Mesendoderm (in vitro differentiated cells): ENCODE results near the gene CELF1.

ENCODE experiments used
- DNase-seq: peaks from one replicate; pipeline ENCODE4 v3.0.0; 2013
- H2AK5ac ChIP-seq: 2 replicates; pipeline ENCODE4 v1.6.1; 2013; ENCODE audit warnings: low read length, inconsistent platforms
- H2BK120ac ChIP-seq: 2 replicates; pipeline ENCODE4 v1.6.1; 2013; ENCODE audit warnings: low read depth, mild to moderate bottlenecking, low read length, moderate library complexity, mixed read lengths
- H2BK15ac ChIP-seq: replicated peaks from 2 replicates; pipeline ENCODE4 v1.6.1; 2013; ENCODE audit warnings: low read depth, mild to moderate bottlenecking, moderate library complexity
- H2BK5ac ChIP-seq: 2 replicates; pipeline ENCODE4 v1.6.1; 2013; ENCODE audit warnings: low read length, inconsistent platforms
- H3K18ac ChIP-seq: 2 replicates; pipeline ENCODE4 v1.6.1; 2013; ENCODE audit warnings: mild to moderate bottlenecking, low read length, mixed read lengths
- H3K23ac ChIP-seq: one replicate; pipeline ENCODE4 v1.6.1; 2013; ENCODE audit warnings: low read length
- H3K27ac ChIP-seq: 2 replicates; pipeline ENCODE4 v1.5.1; 2013; ENCODE audit warnings: low read depth, mild to moderate bottlenecking, inconsistent platforms, low read length, moderate library complexity
- H3K27me3 ChIP-seq: 2 replicates; pipeline ENCODE4 v1.6.1; 2013; ENCODE audit warnings: low read length, control low read depth, mild to moderate bottlenecking, inconsistent platforms; ENCODE audit not compliant: insufficient read depth, poor library complexity
- H3K36me3 ChIP-seq: 2 replicates; pipeline ENCODE4 v1.6.1; 2013; ENCODE audit warnings: low read length, inconsistent platforms; ENCODE audit not compliant: control insufficient read depth, insufficient read depth
- H3K4ac ChIP-seq: one replicate; pipeline ENCODE4 v1.6.1; 2013; ENCODE audit warnings: low read depth, mild to moderate bottlenecking, low read length, moderate library complexity
- H3K4me1 ChIP-seq: 2 replicates; pipeline ENCODE4 v1.6.1; 2013; ENCODE audit warnings: low read depth, low read length, inconsistent platforms; ENCODE audit not compliant: control insufficient read depth
- H3K4me2 ChIP-seq: 2 replicates; pipeline ENCODE4 v1.6.1; 2013; ENCODE audit warnings: low read length
- H3K4me3 ChIP-seq: 2 replicates; pipeline ENCODE4 v1.5.1; 2013; ENCODE audit warnings: mild to moderate bottlenecking, low read length
- H3K56ac ChIP-seq: one replicate; pipeline ENCODE4 v1.6.1; 2013; ENCODE audit warnings: low read length
- H3K79me1 ChIP-seq: 2 replicates; pipeline ENCODE4 v1.6.1; 2013; ENCODE audit warnings: low read length, inconsistent platforms
- H3K79me2 ChIP-seq: 2 replicates; pipeline ENCODE4 v1.6.1; 2013; ENCODE audit warnings: mild to moderate bottlenecking, low read length; ENCODE audit not compliant: control insufficient read depth, insufficient read depth
- H3K9ac ChIP-seq: 2 replicates; pipeline ENCODE4 v1.6.1; 2013; ENCODE audit warnings: low read length, inconsistent platforms
- H4K5ac ChIP-seq: one replicate; pipeline ENCODE4 v1.6.1; 2013; ENCODE audit warnings: low read length
- H4K8ac ChIP-seq: one replicate; pipeline ENCODE4 v1.6.1; 2013; ENCODE audit warnings: low read depth, mild to moderate bottlenecking, control low read depth, low read length, moderate library complexity
- WGBS: extraction: QIAGEN DNeasy Blood & Tissue Kit; methylation state at CpG from one replicate; pipeline ENCODE4 v1.1.7; 2013; ENCODE audit warnings: low lambda C conversion rate, missing lambda C conversion rate; ENCODE audit not compliant: insufficient coverage; ENCODE audit errors: extremely low coverage; 5-methylcytosine and 5-hydroxymethylcytosine counted together

Gene CELF1

DNA sequence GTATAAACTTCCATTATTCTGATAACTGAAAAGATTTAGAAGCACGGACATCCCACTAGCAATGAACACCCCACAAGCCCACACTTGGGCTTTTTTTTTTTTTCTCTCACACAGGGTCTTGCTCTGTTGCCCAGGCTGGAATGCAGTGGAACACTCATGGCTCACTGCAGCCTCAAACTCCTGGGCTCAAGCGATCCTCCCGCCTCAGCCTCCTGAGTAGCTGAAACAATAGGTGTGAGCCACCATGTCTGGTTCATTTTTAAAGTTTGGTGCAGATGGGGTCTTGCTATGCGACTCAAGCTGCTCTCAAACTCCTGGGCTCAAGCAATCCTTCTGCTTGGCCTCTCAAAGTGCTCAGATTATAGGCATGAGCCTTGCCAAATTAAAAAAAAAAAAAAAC, 107.1 kb downstream of the CELF1 start:
- Histone ChIP-seq H3K4ac (no peak overlapping the region), H3K18ac (no peak overlapping the region), H3K27ac (no peak overlapping the region), H4K5ac (no peak overlapping the region), H3K4me1 (no peaks in the 10 kb centered on the region), H2AK5ac (no peak overlapping the region), H3K79me1 (no peaks in the 10 kb centered on the region), H3K4me2 (no peak overlapping the region), H2BK15ac (no peak overlapping the region), H3K79me2 (no peaks in the 10 kb centered on the region), H3K9ac (no peak overlapping the region), H3K36me3 (no peaks in the 10 kb centered on the region), H3K56ac (no peak overlapping the region), H3K27me3 (no peaks in the 10 kb centered on the region), H2BK120ac (no peak overlapping the region), H2BK5ac (no peak overlapping the region), H4K8ac (no peak overlapping the region), H3K23ac (no peak overlapping the region), H3K4me3 (no peak overlapping the region)
- WGBS, result no CpG with 5 or more reads among the region's 4 CpGs
- no peak for DNase-seq

GRCh38 chr11:47443817-47444216, 109.1 kb downstream of the CELF1 start:
- Histone ChIP-seq H4K8ac (no peak overlapping the region), H4K5ac (no peak overlapping the region), H3K4me1 (no peaks in the 10 kb centered on the region), H3K56ac (no peak overlapping the region), H3K18ac (no peak overlapping the region), H3K79me2 (no peaks in the 10 kb centered on the region), H3K4me3 (no peak overlapping the region), H3K23ac (no peak overlapping the region), H2AK5ac (no peak overlapping the region), H2BK120ac (no peak overlapping the region), H3K9ac (no peak overlapping the region), H3K4me2 (no peak overlapping the region), H2BK5ac (no peak overlapping the region), H3K27ac (no peak overlapping the region), H3K27me3 (no peaks in the 10 kb centered on the region), H3K36me3 (no peaks in the 10 kb centered on the region), H2BK15ac (no peak overlapping the region), H3K4ac (no peak overlapping the region), H3K79me1 (no peaks in the 10 kb centered on the region)
- DNase-seq, result no peak
- no CpG with 5 or more reads among the region's 3 CpGs for WGBS

- Histone ChIP-seq H3K4ac (no peak overlapping the region), H3K27ac (no peak overlapping the region), H2BK15ac (no peak overlapping the region), H2AK5ac (no peak overlapping the region), H3K79me1 (no peaks in the 10 kb centered on the region), H4K5ac (no peak overlapping the region), H3K4me3 (no peak overlapping the region), H3K27me3 (no peaks in the 10 kb centered on the region), H2BK120ac (no peak overlapping the region), H3K18ac (no peak overlapping the region), H3K9ac (no peak overlapping the region), H3K23ac (no peak overlapping the region), H3K4me2 (no peak overlapping the region), H3K79me2 (no peaks in the 10 kb centered on the region), H3K56ac (no peak overlapping the region), H3K36me3 (no peaks in the 10 kb centered on the region), H3K4me1 (no peaks in the 10 kb centered on the region), H4K8ac (no peak overlapping the region), H2BK5ac (no peak overlapping the region)
- WGBS, result no CpG with 5 or more reads among the region's 12 CpGs
- DNase-seq, result no peak
These were observed 109.8 kb downstream of the CELF1 start for GRCh38 chr11:47443028-47443700.

- Histone ChIP-seq H3K36me3 (no peaks in the 10 kb centered on the region), H3K18ac (no peak overlapping the region), H2BK5ac (no peak overlapping the region), H3K4me2 (no peak overlapping the region), H3K4ac (no peak overlapping the region), H3K27ac (no peak overlapping the region), H3K9ac (no peak overlapping the region), H3K79me1 (no peaks in the 10 kb centered on the region), H3K4me3 (no peak overlapping the region), H3K23ac (no peak overlapping the region), H2BK15ac (no peak overlapping the region), H4K5ac (no peak overlapping the region), H3K79me2 (no peaks in the 10 kb centered on the region), H3K56ac (no peak overlapping the region), H3K4me1 (no peaks in the 10 kb centered on the region), H2AK5ac (no peak overlapping the region), H4K8ac (no peak overlapping the region), H3K27me3 (no peaks in the 10 kb centered on the region), H2BK120ac (no peak overlapping the region)
- WGBS, result no CpG with 5 or more reads among the region's 8 CpGs
- DNase-seq, result no peak
These were observed 110.4 kb downstream of the CELF1 start for GRCh38 chr11:47442514-47442913.

- Histone ChIP-seq H4K5ac (no peak overlapping the region), H2AK5ac (no peak overlapping the region), H3K4me3 (no peak overlapping the region)
These were observed 111.5 kb downstream of the CELF1 start for GRCh38 chr11:47441421-47441820.

DNA sequence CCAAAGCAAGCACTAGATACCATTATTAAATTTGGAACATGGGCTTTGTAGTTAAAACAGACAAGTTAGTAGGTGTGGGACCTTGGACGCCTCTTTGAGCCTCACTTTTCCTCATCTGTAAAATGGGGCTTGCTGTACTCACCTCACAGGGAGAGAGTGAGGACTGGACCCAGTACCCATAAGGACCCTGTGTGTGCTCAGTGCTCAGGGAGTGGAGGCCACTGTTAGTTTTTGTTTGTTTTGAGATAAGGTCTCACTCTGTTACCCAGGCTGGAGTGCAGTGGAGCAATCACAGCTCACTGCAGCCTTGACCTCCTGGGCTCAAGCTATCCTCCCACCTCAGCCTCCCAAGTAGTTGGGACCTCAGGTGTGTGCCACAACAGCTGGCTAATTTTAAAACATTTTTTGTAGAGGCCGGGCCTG, 112.9 kb downstream of the CELF1 start:
- no peak overlapping the region for H3K27ac ChIP-seq
- no peak overlapping the region for H2BK15ac ChIP-seq
- no peaks in the 10 kb centered on the region for H3K79me1 ChIP-seq
- H3K79me2 ChIP-seq, result no peaks in the 10 kb centered on the region
- no peak overlapping the region for H3K9ac ChIP-seq
- no peak overlapping the region for H3K4me3 ChIP-seq
- H4K5ac ChIP-seq, result no peak overlapping the region
- H3K4ac ChIP-seq, result no peak overlapping the region
- no CpG with 5 or more reads among the region's 2 CpGs for WGBS
- no peak overlapping the region for H4K8ac ChIP-seq
- H2BK120ac ChIP-seq, result no peak overlapping the region
- no peak overlapping the region for H3K56ac ChIP-seq
- H3K4me1 ChIP-seq, result no peaks in the 10 kb centered on the region
- no peak overlapping the region for H3K18ac ChIP-seq
- no peak for DNase-seq
- no peak overlapping the region for H2BK5ac ChIP-seq
- H3K4me2 ChIP-seq, result no peak overlapping the region
- no peak overlapping the region for H3K23ac ChIP-seq
- no peaks in the 10 kb centered on the region for H3K27me3 ChIP-seq
- no peak overlapping the region for H2AK5ac ChIP-seq
- no peaks in the 10 kb centered on the region for H3K36me3 ChIP-seq

More at GRCh38 chr11:47441421-47441820, 111.5 kb downstream of the CELF1 start:
- no peak overlapping the region for H3K4me2 ChIP-seq
- no peak overlapping the region for H3K18ac ChIP-seq
- WGBS, result no CpG with 5 or more reads among the region's 12 CpGs
- H2BK120ac ChIP-seq, result no peak overlapping the region
- H3K9ac ChIP-seq, result no peak overlapping the region
- no peak overlapping the region for H3K23ac ChIP-seq
- no peaks in the 10 kb centered on the region for H3K27me3 ChIP-seq
- no peak overlapping the region for H4K8ac ChIP-seq
- H3K36me3 ChIP-seq, result no peaks in the 10 kb centered on the region
- H3K27ac ChIP-seq, result no peak overlapping the region
- H3K56ac ChIP-seq, result no peak overlapping the region
- DNase-seq, result no peak
- no peak overlapping the region for H2BK5ac ChIP-seq
- H3K4me1 ChIP-seq, result no peaks in the 10 kb centered on the region
- no peak overlapping the region for H2BK15ac ChIP-seq
- H3K79me2 ChIP-seq, result no peaks in the 10 kb centered on the region
- no peaks in the 10 kb centered on the region for H3K79me1 ChIP-seq
- no peak overlapping the region for H3K4ac ChIP-seq
